Stimulated activated CD8-positive, alpha-beta memory T cell treated with anti-CD3 and anti-CD28 coated beads, Interleukin-7, amount 100 ng/mL, for 4 hours (primary cell): Measurements from ENCODE around the gene CPSF7.
"Not testable (repeated sequence)": the region's sequence is repeated elsewhere in the genome, so short reads cannot be mapped to it uniquely, and the experiment has no call there.

Experiments used
- DNase-seq, 2 donors: peaks; one replicate each; pipeline ENCODE4 v3.0.0-alpha.2; 2020; ENCODE audit warnings: low read depth in 2 of 2

Gene CPSF7, protein sequence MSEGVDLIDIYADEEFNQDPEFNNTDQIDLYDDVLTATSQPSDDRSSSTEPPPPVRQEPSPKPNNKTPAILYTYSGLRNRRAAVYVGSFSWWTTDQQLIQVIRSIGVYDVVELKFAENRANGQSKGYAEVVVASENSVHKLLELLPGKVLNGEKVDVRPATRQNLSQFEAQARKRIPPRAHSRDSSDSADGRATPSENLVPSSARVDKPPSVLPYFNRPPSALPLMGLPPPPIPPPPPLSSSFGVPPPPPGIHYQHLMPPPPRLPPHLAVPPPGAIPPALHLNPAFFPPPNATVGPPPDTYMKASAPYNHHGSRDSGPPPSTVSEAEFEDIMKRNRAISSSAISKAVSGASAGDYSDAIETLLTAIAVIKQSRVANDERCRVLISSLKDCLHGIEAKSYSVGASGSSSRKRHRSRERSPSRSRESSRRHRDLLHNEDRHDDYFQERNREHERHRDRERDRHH

DNA sequence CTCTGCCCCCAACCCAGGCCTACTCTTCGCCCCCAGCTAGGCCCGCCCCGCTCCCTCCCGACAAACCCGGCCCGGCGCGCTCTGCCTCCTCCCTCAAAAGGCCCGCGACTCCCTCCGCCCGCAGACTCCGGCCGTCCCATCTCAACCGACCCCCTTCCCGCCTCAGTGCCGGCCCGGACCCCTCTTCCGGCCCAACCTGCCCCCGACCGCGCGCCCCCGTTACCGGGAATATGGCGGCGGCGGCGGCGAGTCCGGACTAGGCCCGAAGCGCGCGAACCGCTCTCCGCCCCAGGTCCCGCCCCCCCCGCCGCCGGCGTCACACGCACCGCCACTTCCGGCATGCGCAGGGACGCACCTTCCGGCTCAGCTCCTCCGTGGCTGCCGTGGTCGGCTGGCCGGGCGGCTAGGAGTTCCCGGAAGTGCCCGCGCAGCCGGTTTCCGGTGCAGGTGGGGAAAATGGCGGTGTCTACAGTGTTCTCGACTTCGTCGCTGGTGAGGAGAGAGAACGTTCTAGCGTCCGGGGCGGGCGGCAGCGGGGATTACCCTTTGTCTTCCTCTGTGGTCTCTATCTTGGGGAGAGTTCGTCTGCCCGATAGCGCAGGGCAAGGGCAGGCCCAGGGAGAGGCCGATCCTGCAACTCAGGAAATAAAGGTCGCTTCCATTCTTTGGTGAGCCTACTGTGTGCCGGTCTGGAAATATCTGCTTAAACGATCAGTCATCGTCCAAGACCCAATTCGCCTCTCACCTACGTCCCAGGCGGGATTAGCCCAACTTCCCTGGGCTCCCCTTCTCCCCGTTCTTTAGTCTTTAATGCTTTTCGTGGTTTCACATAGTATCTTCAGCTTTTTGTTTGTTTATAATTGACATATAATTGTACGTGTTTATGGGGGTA is at the start of gene CPSF7, which contains the start of gene SDHAF2:
CPSF7 (minus strand) TSS at position 285 of the 892 bp plus-strand sequence. CDS start 740 bp downstream, outside the sequence.
SDHAF2 (plus strand) TSS at position 434 of the 892 bp plus-strand sequence; CDS start at position 457, 23 bp downstream.
- peak; percentile 93 to 98 for DNase-seq

DNA sequence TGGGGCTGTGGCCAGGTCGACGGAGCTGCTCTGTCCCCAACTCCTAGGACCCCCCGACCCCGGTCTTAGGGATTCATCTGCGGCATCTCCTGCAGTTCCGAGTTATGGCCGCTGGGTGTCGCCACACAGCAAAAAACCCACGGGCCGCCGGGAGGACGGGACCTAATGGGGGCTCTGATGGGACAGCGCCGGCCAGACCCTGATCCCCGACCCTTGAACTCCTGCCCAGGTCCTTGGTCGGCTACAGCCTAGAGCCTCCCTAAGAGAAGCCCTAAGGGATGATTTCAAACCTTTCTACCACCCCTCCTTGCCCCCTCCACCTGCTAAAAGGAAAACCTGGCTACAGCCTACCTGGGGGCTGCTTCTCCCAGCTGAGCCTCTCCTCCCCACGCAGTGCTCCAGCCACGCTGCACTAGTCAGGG is 48.0 kb upstream of the CPSF7 start:
- peak; percentile 26 to 40 for DNase-seq

DNA sequence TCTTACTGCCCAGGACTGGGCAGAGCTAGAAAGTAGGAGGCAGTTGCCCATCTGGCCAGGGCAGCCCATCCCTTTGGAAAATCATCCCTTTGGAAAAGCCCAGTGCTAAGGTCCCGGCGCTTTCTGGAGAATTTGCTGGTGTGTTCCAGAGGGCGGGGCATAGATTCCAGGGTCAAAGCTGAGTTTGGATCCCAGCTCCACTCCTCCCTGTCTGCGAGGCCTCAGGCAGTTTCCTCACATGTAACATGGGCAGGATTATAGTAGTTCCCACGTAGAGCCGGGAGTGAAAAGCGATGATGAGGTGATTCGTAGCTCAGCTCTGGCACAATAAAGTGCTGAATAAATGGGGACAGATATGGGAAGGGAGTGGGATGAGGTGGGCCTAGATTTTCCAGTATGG is 47.4 kb upstream of the CPSF7 start:
- no peak for DNase-seq

DNA sequence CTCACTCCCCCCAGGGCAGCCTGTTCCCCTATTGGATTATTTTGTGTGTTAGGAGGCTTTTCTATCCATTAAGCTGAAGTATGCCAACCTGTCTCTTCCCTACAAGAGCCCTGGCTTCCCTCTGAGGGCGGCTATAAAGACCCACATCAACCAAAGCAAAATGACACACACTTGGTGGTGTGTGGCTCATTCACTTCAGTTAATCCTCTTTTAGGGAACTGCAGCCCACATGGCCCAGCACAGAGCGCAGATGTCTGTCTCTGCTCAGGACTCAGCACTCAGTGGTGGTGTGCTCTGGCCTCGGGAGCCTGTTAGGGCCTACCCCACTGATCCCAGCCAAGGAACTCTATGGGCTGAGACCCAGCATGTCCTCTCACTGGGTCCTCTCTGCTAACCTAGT is 46.6 kb upstream of the CPSF7 start:
- DNase-seq, result no peak

DNA sequence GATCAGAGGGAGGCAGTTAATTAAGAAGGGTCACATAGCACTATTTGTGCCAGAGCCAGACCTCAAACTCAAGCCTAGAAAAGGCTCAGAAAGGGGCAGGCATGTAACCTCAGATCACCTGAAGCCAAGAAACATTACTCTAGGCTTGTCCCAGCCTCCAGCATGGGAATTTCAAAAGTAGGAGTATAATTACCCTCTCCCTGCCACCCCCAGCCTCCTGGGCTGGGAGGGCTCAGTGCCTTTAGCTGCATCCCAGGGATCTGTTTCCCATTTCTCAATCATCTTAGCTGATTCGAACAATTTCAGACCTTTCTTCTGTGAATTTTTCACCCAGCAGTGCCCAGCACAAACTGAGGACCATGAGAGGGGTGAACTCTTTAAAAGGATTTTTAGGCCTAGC is 45.7 kb upstream of the CPSF7 start:
- DNase-seq, result no peak

DNA sequence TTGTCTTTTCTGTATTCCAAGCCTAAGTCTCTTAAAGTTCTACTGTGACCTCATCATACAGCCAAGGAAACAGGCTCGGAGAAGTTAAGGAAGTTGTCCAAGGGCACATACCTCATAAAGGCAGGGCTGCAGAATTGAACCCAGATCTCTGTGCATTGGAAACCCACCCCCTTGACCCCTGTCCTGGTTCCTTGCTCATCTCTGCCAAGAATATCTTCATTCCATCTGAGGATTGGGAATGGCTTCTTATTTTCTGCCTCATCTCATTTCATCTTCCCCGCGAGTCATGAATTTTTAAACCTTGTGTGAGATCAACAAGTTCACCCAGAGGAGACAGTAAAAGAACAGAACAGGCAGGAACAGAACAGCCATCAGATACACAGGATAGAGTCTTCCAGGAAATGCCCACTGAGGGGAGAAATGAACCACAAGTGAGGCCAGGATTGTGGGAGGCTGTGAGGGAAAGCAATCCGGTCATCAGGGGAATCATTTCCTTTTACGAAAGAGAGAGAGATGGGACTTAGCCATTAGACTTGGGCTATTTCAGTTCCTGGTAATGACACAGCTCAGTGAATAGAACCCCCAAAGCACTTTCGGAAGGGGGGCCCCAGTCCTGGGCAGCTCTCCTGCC is 44.4 kb upstream of the CPSF7 start:
- DNase-seq, result no peak

DNA sequence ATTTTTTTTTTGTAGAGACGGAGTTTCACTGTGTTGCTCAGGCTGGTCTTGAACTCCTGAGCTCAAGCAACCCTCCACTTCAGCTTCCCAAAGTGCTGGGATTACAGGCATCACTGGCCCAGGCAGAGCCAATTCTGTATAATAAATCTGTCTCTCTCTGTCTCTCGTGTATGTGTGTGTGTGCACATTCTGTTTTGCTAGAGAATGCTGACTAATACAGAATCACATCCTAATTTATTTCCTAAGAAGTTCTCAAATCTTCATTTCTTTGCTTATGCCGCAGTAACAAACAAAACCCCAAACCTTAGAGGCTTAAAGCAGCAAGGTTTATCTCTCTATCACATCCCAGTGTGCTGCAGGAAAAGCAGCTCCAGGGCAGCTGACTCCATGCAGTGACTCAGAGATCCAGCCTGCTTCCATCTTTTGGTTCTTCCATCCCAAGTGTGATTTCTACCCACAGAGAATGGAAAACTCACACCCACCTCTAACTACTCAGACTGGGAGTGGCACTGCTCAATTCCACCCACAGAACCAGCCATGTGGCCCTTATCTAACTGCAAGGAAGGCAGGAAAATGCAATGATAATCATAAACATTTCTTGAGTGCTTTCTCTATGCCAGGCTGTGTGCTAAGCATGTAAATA is 43.7 kb upstream of the CPSF7 start:
- DNase-seq, result no peak

DNA sequence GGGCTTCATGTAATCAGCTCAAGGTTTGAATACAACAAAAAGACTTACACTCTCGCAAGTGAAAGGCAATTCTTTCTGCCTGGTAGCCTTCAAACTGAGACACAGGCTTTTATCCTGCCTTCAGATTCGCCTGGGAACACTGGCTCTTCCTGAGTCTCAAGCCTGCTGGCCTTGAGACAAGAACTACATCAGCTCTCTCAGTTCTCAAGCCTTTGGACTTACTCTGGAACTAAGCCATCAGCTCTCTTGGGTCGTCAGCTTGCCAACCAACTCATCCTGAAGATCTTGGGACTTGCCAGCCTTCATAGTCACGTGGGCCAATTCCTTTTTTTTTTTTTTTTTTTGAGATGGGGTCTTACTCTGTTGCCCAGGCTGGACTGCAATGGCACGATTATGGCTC is 43.1 kb upstream of the CPSF7 start:
- no peak for DNase-seq

DNA sequence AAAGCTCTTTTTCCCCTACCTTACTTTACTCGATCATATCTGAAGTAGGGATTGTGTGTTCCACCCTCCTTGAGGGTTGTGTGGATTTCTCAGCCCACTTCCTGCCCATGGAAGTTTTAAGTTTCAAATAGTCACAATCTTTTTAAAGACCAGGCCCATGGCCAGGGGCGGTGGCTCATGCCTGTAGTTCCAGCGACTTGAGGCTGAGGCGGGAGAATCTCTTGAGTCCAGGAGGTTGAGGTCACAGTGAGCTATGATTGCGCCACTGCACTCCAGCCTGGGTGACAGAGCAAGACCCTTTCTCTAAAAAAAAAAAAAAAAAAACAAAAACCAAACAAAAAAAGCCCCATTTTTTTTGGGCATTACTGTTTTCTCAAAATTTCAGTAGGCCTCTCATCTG is 42.5 kb upstream of the CPSF7 start:
- no peak for DNase-seq

DNA sequence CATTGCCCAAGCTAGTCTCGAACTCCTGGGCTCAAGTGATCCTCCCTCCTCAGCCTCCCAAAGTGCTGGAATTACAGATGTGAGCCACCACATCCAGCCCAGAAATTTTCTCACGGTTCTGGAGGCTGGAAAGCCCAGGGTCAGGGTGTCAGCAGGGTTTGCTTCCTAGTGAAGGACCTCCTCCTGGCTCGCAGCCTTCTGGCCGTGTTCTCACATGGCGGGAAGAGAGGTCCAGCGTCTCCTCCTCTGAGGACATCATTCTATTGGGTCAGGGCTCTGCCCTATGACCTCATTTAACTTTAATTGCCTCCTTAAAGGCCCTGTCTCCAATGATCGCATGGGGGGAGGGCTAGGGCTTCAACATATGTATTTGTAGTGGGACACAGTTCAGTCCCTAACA is 38.2 kb upstream of the CPSF7 start:
- DNase-seq, result no peak

DNA sequence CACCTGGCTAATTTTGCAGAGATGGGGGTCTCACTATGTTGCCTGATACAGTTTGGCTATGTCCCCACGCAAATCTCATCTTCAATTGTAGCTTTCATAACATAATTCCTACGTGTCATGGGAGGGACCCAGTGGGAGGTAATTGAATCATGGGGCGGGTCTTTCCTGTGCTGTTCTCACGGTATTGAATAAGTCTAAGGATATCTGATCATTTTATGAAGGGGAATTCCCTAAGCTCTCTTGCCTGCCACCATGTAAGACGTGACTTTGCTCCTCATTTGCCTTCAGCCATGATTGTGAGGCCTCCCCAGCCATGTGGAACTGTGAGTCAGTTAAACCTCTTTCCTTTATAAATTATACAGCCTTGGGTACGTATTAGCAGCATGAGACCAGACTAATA is 37.8 kb upstream of the CPSF7 start:
- not testable (repeated sequence) for DNase-seq

DNA sequence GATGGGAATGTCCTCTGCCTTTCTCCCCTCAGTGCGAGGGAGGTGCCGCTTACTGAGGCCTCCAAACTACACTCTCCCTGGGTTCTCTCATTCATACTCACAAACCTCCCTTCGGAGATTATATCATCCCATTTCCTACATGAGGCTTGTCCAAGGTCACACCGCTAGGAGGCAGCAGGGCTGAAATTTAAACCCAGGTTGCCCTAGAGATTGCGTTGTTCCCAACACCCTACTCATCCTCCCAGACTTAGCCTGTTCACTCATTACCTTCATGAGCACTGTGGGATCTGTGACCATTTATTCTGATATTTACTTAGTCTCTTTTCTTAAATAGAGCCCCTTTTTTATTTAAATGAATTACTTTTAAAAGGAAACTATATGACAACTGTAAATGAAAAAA is 31.2 kb upstream of the CPSF7 start:
- DNase-seq, result no peak

DNA sequence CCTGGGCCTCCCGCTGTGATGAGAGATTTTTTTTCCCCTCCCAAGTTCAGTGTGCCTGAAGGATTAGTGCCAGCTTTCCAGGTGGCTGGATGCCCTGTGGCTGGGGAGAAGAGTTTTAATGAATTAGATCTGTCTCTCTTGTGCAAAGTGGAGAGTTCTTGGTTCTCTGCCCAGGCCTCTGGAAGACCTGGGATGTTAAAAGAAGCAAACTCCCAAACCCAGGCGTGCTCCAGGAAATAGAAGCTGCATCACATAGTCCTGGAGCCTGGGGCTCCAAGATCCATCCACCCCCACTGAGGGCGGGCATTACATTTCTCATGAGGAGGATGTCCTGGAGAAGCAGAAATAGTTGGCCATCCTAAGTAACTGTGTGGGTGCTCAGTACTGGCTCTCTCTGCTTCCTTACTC is 30.7 kb upstream of the CPSF7 start:
- DNase-seq, result no peak

DNA sequence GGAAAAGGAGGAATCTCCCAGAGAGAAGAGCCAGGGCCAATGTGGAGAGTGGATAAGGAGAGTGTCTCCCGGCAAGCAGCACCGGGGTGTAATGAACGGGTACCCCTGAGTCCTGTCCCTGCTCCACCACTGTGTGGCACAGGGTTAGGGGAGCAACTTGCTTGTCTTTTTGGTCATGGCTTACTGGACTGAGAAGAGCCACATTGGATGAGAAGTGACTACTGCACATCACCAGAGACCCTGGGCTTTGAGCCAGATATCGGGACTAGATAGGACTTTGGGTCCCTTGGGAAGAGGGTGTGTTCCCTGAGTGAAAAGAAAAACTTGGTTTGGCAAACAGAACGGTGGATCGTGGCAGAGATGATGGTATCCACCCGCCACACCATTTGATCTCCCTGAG is 24.7 kb upstream of the CPSF7 start:
- no peak for DNase-seq

DNA sequence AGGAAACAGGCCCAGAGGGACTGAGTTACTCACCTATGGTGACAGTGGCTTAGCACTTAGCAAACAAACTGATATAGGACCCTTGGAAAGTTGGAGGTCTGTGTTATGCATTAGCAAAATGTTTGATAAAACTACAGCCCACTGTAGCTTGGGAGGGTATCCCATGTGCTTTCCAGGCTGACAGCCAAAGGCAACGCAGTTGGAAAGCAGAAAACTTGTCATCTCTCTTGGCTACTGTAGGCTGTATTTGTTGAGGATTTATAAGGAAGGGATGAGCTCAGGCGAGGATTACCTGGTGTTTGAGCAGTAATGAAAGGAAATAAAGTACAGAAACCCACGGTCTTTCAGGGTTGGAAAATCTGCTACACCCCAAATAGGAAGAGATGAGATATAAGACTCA is 23.9 kb upstream of the CPSF7 start:
- DNase-seq, result no peak

DNA sequence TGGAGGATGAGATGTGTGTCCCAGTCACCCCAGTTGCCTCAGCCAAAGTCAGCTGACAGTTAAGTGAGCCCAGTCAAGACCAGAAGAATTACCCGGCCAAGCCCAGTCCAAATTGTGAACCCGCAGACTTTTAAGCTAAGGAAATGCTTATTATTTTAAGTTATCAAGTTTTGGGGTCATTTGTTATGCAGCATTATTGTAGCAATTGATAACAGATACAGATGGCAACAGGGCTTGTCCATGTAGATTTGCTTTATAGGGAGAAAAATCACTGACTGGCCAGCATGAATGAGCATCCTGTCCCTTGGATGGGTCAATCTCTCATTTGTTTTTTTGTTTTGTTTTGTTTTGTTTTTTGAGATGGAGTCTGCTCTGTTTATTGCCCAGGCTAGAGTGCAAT is 23.1 kb upstream of the CPSF7 start:
- no peak for DNase-seq

DNA sequence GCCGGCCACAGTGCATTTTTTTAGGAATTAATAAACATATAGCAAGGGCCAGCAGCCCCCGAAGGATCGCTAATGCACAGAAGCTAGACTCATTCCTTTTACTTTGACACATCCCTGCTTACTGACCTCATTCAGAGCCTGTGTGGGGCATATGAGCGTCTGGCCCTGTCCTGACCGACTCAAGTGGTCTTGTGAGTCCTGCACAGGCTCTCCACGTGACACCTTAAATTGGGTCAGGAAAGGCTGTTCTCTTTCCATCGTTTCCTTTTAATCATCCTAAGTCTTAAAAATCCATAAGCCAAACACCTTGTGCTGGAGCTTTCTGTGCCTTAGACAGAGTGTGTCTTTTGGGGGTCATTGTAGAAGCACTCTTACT is 18.8 kb upstream of the CPSF7 start:
- DNase-seq, result no peak

DNA sequence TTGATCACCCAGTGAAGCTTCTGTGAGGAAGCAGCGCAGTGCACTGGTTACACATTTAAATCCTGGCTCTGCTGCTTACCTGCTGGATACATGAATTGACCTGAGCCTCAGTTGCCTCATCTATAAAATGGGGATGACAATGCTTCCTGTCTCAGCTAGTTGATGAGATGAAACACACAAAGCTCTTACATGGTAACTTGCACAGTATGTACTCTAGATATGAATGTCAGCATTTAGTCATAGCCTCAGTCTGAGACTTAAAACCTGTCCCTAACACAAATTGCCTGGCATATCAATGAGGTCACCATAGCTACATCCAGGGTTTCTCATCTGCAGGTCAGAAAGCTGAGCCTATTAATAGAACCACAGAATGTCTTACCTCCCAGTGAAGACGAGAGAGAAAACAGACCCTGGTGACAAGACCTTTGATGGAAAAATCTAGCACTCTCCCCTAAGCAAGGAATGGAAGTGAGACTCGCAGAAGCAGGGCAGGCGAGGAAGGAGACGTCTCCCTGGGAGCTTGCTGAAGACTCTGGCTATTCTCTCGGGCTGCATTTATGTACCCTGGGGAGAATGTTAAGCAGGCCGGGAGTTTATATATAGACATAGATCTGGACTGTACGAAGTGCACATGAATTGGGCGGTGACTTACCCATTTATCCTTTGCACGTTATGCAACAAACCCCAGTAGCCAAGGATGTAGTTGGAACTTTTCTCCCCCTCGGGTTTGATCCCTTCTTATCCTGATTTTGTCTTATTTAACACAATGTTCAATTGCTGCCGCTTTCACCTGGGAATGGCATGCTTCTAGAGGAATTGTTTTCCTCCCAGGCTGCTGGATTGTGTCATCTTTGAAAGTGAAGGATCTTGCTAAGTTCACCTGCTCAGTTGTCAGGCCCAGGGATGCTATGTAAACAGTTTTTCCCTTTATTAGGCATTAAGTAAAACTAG is 18.1 kb upstream of the CPSF7 start:
- DNase-seq, result no peak

DNA sequence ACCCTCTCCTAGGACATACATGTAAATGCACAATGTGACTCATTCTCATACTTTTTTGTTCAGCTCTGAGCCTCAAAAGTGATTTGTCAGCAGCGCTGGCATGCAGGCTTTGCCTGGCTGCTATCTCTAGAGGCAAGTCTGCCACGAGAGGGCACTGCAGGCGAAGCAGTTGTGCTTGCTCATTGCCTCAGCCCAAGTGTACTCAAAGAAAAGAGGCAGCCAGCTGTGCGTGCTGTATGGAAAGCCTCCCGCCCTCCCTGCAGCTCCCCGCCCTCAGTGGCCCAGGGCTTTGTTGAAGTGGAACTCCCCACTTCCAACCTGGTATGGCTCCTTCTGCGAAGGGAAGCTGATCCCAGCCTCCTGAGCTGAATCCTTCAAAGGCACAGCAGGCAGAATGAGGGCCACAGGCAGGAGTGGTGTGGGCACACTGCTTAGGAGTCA is 16.5 kb upstream of the CPSF7 start:
- DNase-seq, result peak; percentile 42 to 53

DNA sequence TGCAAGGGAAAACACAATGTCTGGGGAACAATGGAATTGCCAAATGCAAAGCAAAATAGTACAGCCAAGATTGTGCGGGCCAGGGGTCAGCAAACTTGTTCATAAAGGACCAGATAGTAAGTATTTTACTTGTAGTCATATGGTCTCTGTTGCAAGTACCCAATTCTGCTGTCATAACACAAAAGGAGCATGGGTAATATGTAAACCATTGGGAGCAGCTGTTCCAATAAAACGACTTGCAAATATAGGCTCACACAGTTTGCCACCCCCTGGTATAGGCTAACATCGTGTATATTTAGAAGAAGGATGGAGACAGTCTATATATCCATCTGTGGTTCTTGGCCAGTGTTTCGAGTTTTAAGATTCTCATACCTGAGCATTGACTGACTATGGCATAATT is 15.7 kb upstream of the CPSF7 start:
- DNase-seq, result no peak

DNA sequence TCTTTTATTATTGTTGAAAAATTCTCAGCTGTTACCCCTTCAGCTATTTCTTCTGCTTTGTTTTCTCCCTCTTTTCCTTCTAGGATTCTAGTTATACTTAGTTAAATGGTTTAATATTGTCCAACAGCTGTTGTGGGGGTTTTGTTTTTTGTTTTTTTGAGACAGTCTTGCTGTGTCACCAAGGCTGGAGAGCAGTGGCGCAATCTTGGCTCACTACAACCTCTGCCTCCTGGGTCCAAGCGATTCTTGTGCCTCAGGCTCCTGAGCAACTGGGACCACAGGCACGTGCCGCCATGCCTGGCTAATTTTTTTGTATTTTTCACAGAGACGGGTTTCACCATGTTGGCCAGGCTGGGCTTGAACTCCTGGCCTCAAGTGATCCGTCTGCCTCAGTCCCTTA is 12.8 kb upstream of the CPSF7 start:
- no peak for DNase-seq
